WTC11 (cell line): ENCODE results near the gene ABTB2. TPM values are rescaled to one million over a fixed set of nuclear protein-coding genes. Genes with fewer than 3 reads are reported as not detected.

Experiments
- ATAC-seq: fragments of 200-7000 bp; cut with Tn5 transposase; 2 replicates; pipeline ENCODE4 v1.10.0; 2021; ENCODE audit warnings: mild to moderate bottlenecking, moderate library complexity
- CTCF ChIA-PET: fragments of 300-600 bp; sonication (Branson Sonifier 250); formaldehyde crosslinking; loops from one replicate; lab custom pipeline; 2021; ENCODE audit warnings: antibody characterized with exemption; lab: Charles Lee
- POLR2A ChIA-PET: fragments of 350-600 bp; sonication (Branson Sonifier 250); formaldehyde crosslinking; loops from one replicate; lab custom pipeline; 2021; ENCODE audit warnings: antibody characterized with exemption; lab: Charles Lee
- DNase-seq: peaks from one replicate; pipeline ENCODE4 v3.0.0; 2021; ENCODE audit warnings: low spot score
- H3K27ac Mint-ChIP-seq: 2 replicates; pipeline ENCODE4 v1.8.0; 2021; ENCODE audit warnings: mixed read lengths
- H3K27me3 Mint-ChIP-seq: 2 replicates; pipeline ENCODE4 v1.8.0; 2021; ENCODE audit warnings: low read depth, mild to moderate bottlenecking, moderate library complexity, mixed read lengths
- H3K36me3 Mint-ChIP-seq: 2 replicates; pipeline ENCODE4 v1.8.0; 2021; ENCODE audit warnings: mixed read lengths
- H3K4me1 Mint-ChIP-seq: 2 replicates; pipeline ENCODE4 v1.8.0; 2022; ENCODE audit warnings: mixed read lengths
- H3K4me3 Mint-ChIP-seq: 2 replicates; pipeline ENCODE4 v1.8.0; 2021; ENCODE audit warnings: mild to moderate bottlenecking, moderate library complexity, mixed read lengths
- H3K9me3 Mint-ChIP-seq: 2 replicates; pipeline ENCODE4 v1.8.0; 2021; ENCODE audit warnings: mixed read lengths
- ATF1 ChIP-seq: sonication (generic); formaldehyde crosslinking; IDR thresholded peaks from 2 replicates; pipeline ENCODE4 v1.8.1; 2023; ENCODE audit warnings: mild to moderate bottlenecking, moderate library complexity, missing genetic modification reagents
- ATF6 ChIP-seq: sonication (generic); formaldehyde crosslinking; IDR thresholded peaks from 2 replicates; pipeline ENCODE4 v1.8.1; 2023; ENCODE audit warnings: mild to moderate bottlenecking, missing genetic modification reagents
- CREB1 ChIP-seq: sonication (generic); formaldehyde crosslinking; IDR thresholded peaks from 2 replicates; pipeline ENCODE4 v1.8.0; 2023; ENCODE audit warnings: mild to moderate bottlenecking, missing genetic modification reagents
- E2F1 ChIP-seq: sonication (generic); formaldehyde crosslinking; IDR thresholded peaks from 2 replicates; pipeline ENCODE4 v1.8.0; 2022; ENCODE audit warnings: mild to moderate bottlenecking, missing genetic modification reagents
- E2F4 ChIP-seq: sonication (generic); formaldehyde crosslinking; IDR thresholded peaks from 2 replicates; pipeline ENCODE4 v1.8.1; 2022; ENCODE audit warnings: low read depth, mild to moderate bottlenecking, moderate library complexity, missing genetic modification reagents, borderline replicate concordance
- E2F5 ChIP-seq: sonication (generic); formaldehyde crosslinking; IDR thresholded peaks from 2 replicates; pipeline ENCODE4 v1.8.1; 2022; ENCODE audit warnings: mild to moderate bottlenecking, moderate library complexity, missing genetic modification reagents
- FOXK1 ChIP-seq: sonication (generic); formaldehyde crosslinking; IDR thresholded peaks from 2 replicates; pipeline ENCODE4 v1.8.0; 2022; ENCODE audit warnings: mild to moderate bottlenecking, moderate library complexity, missing genetic modification reagents
- FOXP4 ChIP-seq: sonication (generic); formaldehyde crosslinking; IDR thresholded peaks from 2 replicates; pipeline ENCODE4 v1.8.0; 2022; ENCODE audit warnings: mild to moderate bottlenecking, missing genetic modification reagents
- MAX ChIP-seq: sonication (generic); formaldehyde crosslinking; IDR thresholded peaks from 2 replicates; pipeline ENCODE4 v1.8.0; 2022; ENCODE audit warnings: mild to moderate bottlenecking, missing genetic modification reagents
- MLX ChIP-seq: sonication (generic); formaldehyde crosslinking; IDR thresholded peaks from 2 replicates; pipeline ENCODE4 v1.8.1; 2023; ENCODE audit warnings: mild to moderate bottlenecking, missing genetic modification reagents, moderate library complexity
- MYBL2 ChIP-seq: sonication (generic); formaldehyde crosslinking; IDR thresholded peaks from 2 replicates; pipeline ENCODE4 v1.8.1; 2023; ENCODE audit warnings: mild to moderate bottlenecking, moderate library complexity, missing genetic modification reagents
- NFYB ChIP-seq: sonication (generic); formaldehyde crosslinking; conservative IDR thresholded peaks from 2 replicates; pipeline ENCODE4 v1.8.0; 2022; ENCODE audit warnings: low read depth, missing genetic modification reagents
- PRRX2 ChIP-seq: fragments of 250-450 bp; sonication (Bioruptor Pico); IDR thresholded peaks from 2 replicates; pipeline ENCODE4 v1.8.0; 2021; ENCODE audit warnings: mild to moderate bottlenecking
- RORB ChIP-seq: fragments of 250-450 bp; sonication (Bioruptor Pico); IDR thresholded peaks from 2 replicates; pipeline ENCODE4 v1.9.0; 2021; ENCODE audit warnings: mild to moderate bottlenecking
- TEAD1 ChIP-seq: sonication (generic); formaldehyde crosslinking; IDR thresholded peaks from 2 replicates; pipeline ENCODE4 v1.8.0; 2022; ENCODE audit warnings: mild to moderate bottlenecking, missing genetic modification reagents
- TP53 ChIP-seq: sonication (generic); formaldehyde crosslinking; IDR thresholded peaks from 2 replicates; pipeline ENCODE4 v1.8.1; 2023; ENCODE audit warnings: mild to moderate bottlenecking, missing genetic modification reagents
- USF1 ChIP-seq: sonication (generic); formaldehyde crosslinking; IDR thresholded peaks from 2 replicates; pipeline ENCODE4 v1.8.0; 2022; ENCODE audit warnings: mild to moderate bottlenecking, missing genetic modification reagents
- ZNF317 ChIP-seq: sonication (generic); formaldehyde crosslinking; IDR thresholded peaks from 2 replicates; pipeline ENCODE4 v1.8.1; 2023; ENCODE audit warnings: low read depth, mild to moderate bottlenecking, moderate library complexity, missing genetic modification reagents, borderline replicate concordance
- ZNF423 ChIP-seq: fragments of 250-450 bp; sonication (Bioruptor Pico); IDR thresholded peaks from 2 replicates; pipeline ENCODE4 v2.1.2; 2022; ENCODE audit warnings: mild to moderate bottlenecking, moderate library complexity
- total RNA-seq: library from RNA; stranded (reverse); gene quantifications from 3 replicates; pipeline ENCODE4 v1.2.3, GENCODE V29; 2021
- TF ChIP-seq, protein P1 (sequence below): fragments of 250-450 bp; sonication (Bioruptor Pico); IDR thresholded peaks from 2 replicates; pipeline ENCODE4 v1.9.0; 2021; ENCODE audit warnings: mild to moderate bottlenecking
- TF ChIP-seq, protein P2 (sequence below): sonication (generic); formaldehyde crosslinking; IDR thresholded peaks from 2 replicates; pipeline ENCODE4 v1.8.1; 2023; ENCODE audit warnings: mild to moderate bottlenecking, missing genetic modification reagents

ABTB2 gene
- total RNA-seq, 1 experiment from 2014 or later, result 12.8 TPM

DNA sequence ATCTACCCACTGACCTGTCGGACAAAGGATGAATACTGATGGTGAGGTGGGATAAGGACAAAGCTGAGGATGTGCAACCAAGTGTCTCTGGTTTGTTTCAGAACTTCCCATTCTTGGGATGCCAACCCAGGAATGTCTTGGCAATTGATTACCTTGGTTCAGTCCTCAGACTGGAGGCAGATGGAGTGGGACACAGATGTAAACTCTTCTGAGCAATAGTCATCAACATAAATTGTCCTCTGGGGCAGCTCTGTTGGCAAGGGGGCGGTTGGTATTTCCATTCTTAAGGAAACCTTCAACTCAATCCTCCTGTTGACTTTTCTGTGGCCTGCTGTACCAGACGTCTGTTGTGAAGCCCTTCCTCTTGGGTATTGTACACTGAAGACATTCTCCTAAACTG, 6.8 kb downstream of the ABTB2 start:
- Mint-ChIP-seq H3K27me3 (peaks cover 20% of the 10 kb centered on the region), H3K27ac (no peak overlapping the region)
- CTCF ChIA-PET, result interaction anchor here (5.5 kb wide), 1 partner anchor 177 kb away, joined by 30 read pairs; no protein-coding TSS in a partner anchor
- TF ChIP-seq ATF1 (CRISPR knock-in tag), result no peak
- no peak for TF ChIP-seq E2F4 (CRISPR knock-in tag)
- no peak for TF ChIP-seq ATF6 (CRISPR knock-in tag)
- no peak for TF ChIP-seq ZNF423 (CRISPR knock-in tag)
- TF ChIP-seq USF1, result no peak
- TF ChIP-seq E2F5, result no peak
- no peak for TF ChIP-seq MLX (CRISPR knock-in tag)
- TF ChIP-seq E2F1 (CRISPR knock-in tag), result no peak
- TF ChIP-seq MYBL2 (CRISPR knock-in tag), result no peak
- no peak for TF ChIP-seq ZNF317 (CRISPR knock-in tag)
- TF ChIP-seq, protein P1, sequence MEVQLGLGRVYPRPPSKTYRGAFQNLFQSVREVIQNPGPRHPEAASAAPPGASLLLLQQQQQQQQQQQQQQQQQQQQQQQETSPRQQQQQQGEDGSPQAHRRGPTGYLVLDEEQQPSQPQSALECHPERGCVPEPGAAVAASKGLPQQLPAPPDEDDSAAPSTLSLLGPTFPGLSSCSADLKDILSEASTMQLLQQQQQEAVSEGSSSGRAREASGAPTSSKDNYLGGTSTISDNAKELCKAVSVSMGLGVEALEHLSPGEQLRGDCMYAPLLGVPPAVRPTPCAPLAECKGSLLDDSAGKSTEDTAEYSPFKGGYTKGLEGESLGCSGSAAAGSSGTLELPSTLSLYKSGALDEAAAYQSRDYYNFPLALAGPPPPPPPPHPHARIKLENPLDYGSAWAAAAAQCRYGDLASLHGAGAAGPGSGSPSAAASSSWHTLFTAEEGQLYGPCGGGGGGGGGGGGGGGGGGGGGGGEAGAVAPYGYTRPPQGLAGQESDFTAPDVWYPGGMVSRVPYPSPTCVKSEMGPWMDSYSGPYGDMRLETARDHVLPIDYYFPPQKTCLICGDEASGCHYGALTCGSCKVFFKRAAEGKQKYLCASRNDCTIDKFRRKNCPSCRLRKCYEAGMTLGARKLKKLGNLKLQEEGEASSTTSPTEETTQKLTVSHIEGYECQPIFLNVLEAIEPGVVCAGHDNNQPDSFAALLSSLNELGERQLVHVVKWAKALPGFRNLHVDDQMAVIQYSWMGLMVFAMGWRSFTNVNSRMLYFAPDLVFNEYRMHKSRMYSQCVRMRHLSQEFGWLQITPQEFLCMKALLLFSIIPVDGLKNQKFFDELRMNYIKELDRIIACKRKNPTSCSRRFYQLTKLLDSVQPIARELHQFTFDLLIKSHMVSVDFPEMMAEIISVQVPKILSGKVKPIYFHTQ (CRISPR knock-in tag), result no peak
- TF ChIP-seq, all 79 proteins: peak for 0
- Mint-ChIP-seq H3K4me3 (no peak overlapping the region), H3K4me1 (peaks cover 18% of the 10 kb centered on the region), H3K9me3 (no peaks in the 10 kb centered on the region), H3K36me3 (no peaks in the 10 kb centered on the region)
- ATAC-seq, result no peak
- no peak for DNase-seq
- POLR2A ChIA-PET, result no interaction called here

GRCh38 chr11:34349882-34350281, 7.9 kb downstream of the ABTB2 start:
- Mint-ChIP-seq H3K9me3 (no peaks in the 10 kb centered on the region), H3K4me1 (peaks cover 12% of the 10 kb centered on the region), H3K27me3 (peaks cover 8% of the 10 kb centered on the region), H3K4me3 (no peak overlapping the region), H3K36me3 (no peaks in the 10 kb centered on the region), H3K27ac (no peak overlapping the region)
- POLR2A ChIA-PET, result interaction anchor here (0.8 kb wide), 1 partner anchor 143 kb away, joined by 4 read pairs; no protein-coding TSS in a partner anchor
- no peak for ATAC-seq
- CTCF ChIA-PET, result interaction anchor here (5.5 kb wide), 1 partner anchor 176 kb away, joined by 30 read pairs; no protein-coding TSS in a partner anchor
- no peak for DNase-seq
- TF ChIP-seq MAX (CRISPR knock-in tag) (no peak), E2F1 (CRISPR knock-in tag) (no peak), NFYB (CRISPR knock-in tag) (no peak), FOXK1 (CRISPR knock-in tag) (no peak), PRRX2 (CRISPR knock-in tag) (no peak), TEAD1 (CRISPR knock-in tag) (no peak), FOXP4 (CRISPR knock-in tag) (no peak), RORB (CRISPR knock-in tag) (no peak), TP53 (no peak), CREB1 (no peak)
- TF ChIP-seq, protein P2, sequence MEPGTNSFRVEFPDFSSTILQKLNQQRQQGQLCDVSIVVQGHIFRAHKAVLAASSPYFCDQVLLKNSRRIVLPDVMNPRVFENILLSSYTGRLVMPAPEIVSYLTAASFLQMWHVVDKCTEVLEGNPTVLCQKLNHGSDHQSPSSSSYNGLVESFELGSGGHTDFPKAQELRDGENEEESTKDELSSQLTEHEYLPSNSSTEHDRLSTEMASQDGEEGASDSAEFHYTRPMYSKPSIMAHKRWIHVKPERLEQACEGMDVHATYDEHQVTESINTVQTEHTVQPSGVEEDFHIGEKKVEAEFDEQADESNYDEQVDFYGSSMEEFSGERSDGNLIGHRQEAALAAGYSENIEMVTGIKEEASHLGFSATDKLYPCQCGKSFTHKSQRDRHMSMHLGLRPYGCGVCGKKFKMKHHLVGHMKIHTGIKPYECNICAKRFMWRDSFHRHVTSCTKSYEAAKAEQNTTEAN, result no peak
